Karpas-422 (cell line): Measurements from ENCODE around the gene NALCN. TPM values are rescaled to one million over a fixed set of nuclear protein-coding genes. Genes with fewer than 3 reads are reported as not detected.

Experiments
- DNase-seq: peaks from one replicate; pipeline ENCODE4 v3.0.0-alpha.2; 2015
- H2AFZ ChIP-seq: fragments of 200-600 bp; sonication (generic); 2 replicates; pipeline ENCODE4 v1.6.1; 2014; ENCODE audit warnings: antibody characterized with exemption, low read length, mixed read lengths
- H3K27ac ChIP-seq: fragments of 200-600 bp; sonication (generic); 2 replicates; pipeline ENCODE4 v1.5.1; 2014; ENCODE audit warnings: mild to moderate bottlenecking, low read length, moderate library complexity
- H3K27me3 ChIP-seq: fragments of 200-600 bp; sonication (generic); 2 replicates; pipeline ENCODE4 v1.6.1; 2014; ENCODE audit warnings: low read length, mixed read lengths
- H3K36me3 ChIP-seq: fragments of 200-600 bp; sonication (generic); 2 replicates; pipeline ENCODE4 v1.6.1; 2014; ENCODE audit warnings: low read length, mixed read lengths; ENCODE audit not compliant: insufficient read depth
- H3K4me1 ChIP-seq: fragments of 200-600 bp; sonication (generic); 2 replicates; pipeline ENCODE4 v1.6.1; 2014; ENCODE audit warnings: mild to moderate bottlenecking, low read length, mixed read lengths
- H3K4me2 ChIP-seq: fragments of 200-600 bp; sonication (generic); 2 replicates; pipeline ENCODE4 v1.6.1; 2014; ENCODE audit warnings: low read length, low read depth, mild to moderate bottlenecking; ENCODE audit not compliant: poor library complexity, severe bottlenecking
- H3K4me3 ChIP-seq: fragments of 200-600 bp; sonication (generic); 2 replicates; pipeline ENCODE4 v1.5.1; 2014; ENCODE audit warnings: mild to moderate bottlenecking, antibody characterized with exemption, low read length, mixed read lengths
- H3K79me2 ChIP-seq: fragments of 200-600 bp; sonication (generic); 2 replicates; pipeline ENCODE4 v1.6.1; 2014; ENCODE audit warnings: mild to moderate bottlenecking, low read length, mixed read lengths
- H3K9ac ChIP-seq: fragments of 200-600 bp; sonication (generic); 2 replicates; pipeline ENCODE4 v1.6.0; 2014; ENCODE audit warnings: low read length
- H3K9me2 ChIP-seq: fragments of 200-600 bp; sonication (generic), shearing (Covaris generic); replicated peaks from 2 replicates; pipeline ENCODE4 v1.6.0; 2014; ENCODE audit warnings: mild to moderate bottlenecking, low read length, moderate library complexity; ENCODE audit not compliant: insufficient read depth
- H3K9me3 ChIP-seq: fragments of 300-700, 200-600 bp; sonication (generic); 2 replicates; pipeline ENCODE4 v1.6.1; 2014; ENCODE audit warnings: low read length, mixed read lengths
- H4K20me1 ChIP-seq: fragments of 200-600 bp; sonication (generic); 2 replicates; pipeline ENCODE4 v1.6.1; 2014; ENCODE audit warnings: mild to moderate bottlenecking, antibody characterized with exemption, low read length, low read depth; ENCODE audit not compliant: insufficient read depth
- total RNA-seq: library from RNA; depleted of rRNA; stranded (reverse); fragments of >200 nt; shearing (Covaris generic); gene quantifications from 2 replicates; pipeline ENCODE4 v1.2.3, GENCODE V29; 2014; ENCODE audit warnings: low replicate concordance

The NALCN gene
- total RNA-seq, 1 experiment from 2014 or later = 0.04 TPM

GRCh38 chr13:101155920-101156319, 260.4 kb downstream of the NALCN start:
- H3K27ac ChIP-seq = no peak overlapping the region
- no peak overlapping the region for H3K4me3 ChIP-seq
- no peaks in the 10 kb centered on the region for H3K9me3 ChIP-seq
- no peaks in the 10 kb centered on the region for H3K9me2 ChIP-seq
- no peak overlapping the region for H3K4me2 ChIP-seq
- peaks cover 54% of the 10 kb centered on the region for H3K4me1 ChIP-seq
- no peak overlapping the region for H2AFZ ChIP-seq
- no peaks in the 10 kb centered on the region for H4K20me1 ChIP-seq
- no peaks in the 10 kb centered on the region for H3K79me2 ChIP-seq
- no peak overlapping the region for H3K9ac ChIP-seq
- peak; percentile 59 for DNase-seq
- no peaks in the 10 kb centered on the region for H3K27me3 ChIP-seq
- no peaks in the 10 kb centered on the region for H3K36me3 ChIP-seq

GRCh38 chr13:101152184-101152583, 264.1 kb downstream of the NALCN start:
- peak overlapping the region; percentile 55 for H3K4me3 ChIP-seq
- peak overlapping the region; percentile 100 for H3K27ac ChIP-seq
- no peaks in the 10 kb centered on the region for H3K27me3 ChIP-seq
- H3K36me3 ChIP-seq = no peaks in the 10 kb centered on the region
- H3K4me2 ChIP-seq = peak overlapping the region; percentile 77
- H3K9me3 ChIP-seq = no peaks in the 10 kb centered on the region
- peak overlapping the region; percentile 68 for H3K9ac ChIP-seq
- H2AFZ ChIP-seq = 0 out of 2 replicates have a peak overlapping the region, but pooled peaks have one; percentile 63
- DNase-seq = peak; percentile 62
- no peaks in the 10 kb centered on the region for H3K9me2 ChIP-seq
- peaks cover 63% of the 10 kb centered on the region for H3K4me1 ChIP-seq
- no peaks in the 10 kb centered on the region for H3K79me2 ChIP-seq
- no peaks in the 10 kb centered on the region for H4K20me1 ChIP-seq

- Histone ChIP-seq H4K20me1 (no peaks in the 10 kb centered on the region), H3K36me3 (no peaks in the 10 kb centered on the region), H3K9me3 (no peaks in the 10 kb centered on the region), H3K4me1 (peaks cover 68% of the 10 kb centered on the region), H3K27me3 (no peaks in the 10 kb centered on the region), H3K79me2 (no peaks in the 10 kb centered on the region), H3K9ac (peak overlapping the region; percentile 58), H3K4me3 (peak overlapping the region; percentile 55), H3K9me2 (no peaks in the 10 kb centered on the region), H2AFZ (peak overlapping the region; percentile 63; the same call in 1 of the 2 replicates), H3K27ac (peak overlapping the region; percentile 100), H3K4me2 (peak overlapping the region; percentile 77)
- peak; percentile 94 for DNase-seq
These were observed 265.3 kb downstream of the NALCN start for GRCh38 chr13:101150998-101151397.

DNA sequence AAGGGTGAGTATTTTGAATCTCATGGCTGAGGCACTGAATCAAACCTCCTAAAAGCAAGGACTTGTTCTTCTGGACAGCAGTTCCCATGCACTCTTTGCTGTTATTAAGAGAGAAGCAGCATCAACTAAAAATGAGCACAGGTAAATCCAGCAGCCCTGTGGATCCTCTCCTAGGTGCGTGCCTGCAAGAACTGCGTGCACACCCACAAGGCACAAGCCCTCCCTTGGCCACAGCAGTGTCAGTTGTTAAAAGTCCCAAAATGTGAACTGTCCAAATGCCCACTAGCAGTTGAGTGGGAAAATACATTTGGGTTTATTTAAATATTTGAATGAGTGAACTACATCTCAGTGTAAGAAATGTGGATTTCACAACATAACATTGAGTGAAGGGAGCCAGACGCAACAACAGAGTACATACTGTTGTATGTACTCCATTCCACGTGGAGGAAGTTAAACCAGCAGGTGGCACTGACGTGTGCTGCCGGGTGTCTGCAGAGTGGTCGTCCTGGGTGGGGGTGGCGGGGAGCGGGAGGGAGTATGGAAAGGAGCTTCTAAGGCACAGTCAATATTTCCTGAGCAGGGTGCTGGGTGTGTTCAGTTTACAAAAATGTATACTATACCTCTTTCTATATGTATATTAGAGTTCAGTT, 266.4 kb downstream of the NALCN start:
- Histone ChIP-seq H3K4me2 (peak overlapping the region; percentile 77), H2AFZ (peak overlapping the region; percentile 86), H3K4me1 (peaks cover 60% of the 10 kb centered on the region), H3K27ac (peak overlapping the region; percentile 100), H3K36me3 (no peaks in the 10 kb centered on the region), H3K27me3 (no peaks in the 10 kb centered on the region), H3K9ac (peak overlapping the region; percentile 58), H3K9me3 (no peaks in the 10 kb centered on the region), H3K79me2 (no peaks in the 10 kb centered on the region), H4K20me1 (no peaks in the 10 kb centered on the region), H3K9me2 (no peaks in the 10 kb centered on the region), H3K4me3 (peak overlapping the region; percentile 44)
- DNase-seq = peak; percentile 84

DNA sequence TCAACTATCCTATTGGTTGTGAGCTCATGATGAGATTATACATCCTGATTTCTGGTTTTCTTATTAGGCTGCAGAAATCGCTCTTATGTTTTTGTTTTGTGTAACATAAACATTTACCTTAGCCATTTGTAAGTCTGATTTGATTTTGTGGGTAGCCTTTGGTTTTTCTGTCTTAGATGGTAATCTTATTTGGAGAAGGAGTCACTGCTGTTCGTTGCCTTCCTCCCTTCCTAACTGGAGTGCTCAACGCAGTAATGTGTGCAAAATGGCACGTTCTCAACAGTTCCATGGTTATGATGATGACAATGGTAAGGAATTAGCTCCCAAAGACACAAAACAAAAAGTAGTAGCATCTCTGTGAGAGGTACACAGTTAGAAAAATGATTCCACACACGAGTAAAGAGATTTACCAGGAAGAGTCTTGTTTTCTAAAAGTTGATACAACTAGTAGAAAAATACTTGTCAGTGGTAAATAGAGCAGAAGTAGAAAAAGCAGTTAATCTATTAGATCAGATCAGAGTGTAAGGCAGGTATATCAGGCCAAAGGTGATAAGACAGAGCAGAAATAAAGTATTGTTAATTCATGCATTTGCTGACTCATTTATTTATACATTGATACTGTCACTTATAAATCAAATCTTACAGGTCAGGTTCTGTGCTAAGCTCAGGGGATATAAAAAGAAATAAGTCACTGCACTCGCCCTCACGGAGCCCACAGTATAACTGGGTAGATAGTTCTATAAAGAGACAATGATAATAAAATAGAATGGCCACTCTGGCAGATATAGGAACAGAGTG, 270.0 kb downstream of the NALCN start:
- H3K9me3 ChIP-seq = no peaks in the 10 kb centered on the region
- no peaks in the 10 kb centered on the region for H3K79me2 ChIP-seq
- H4K20me1 ChIP-seq = no peaks in the 10 kb centered on the region
- peaks cover 24% of the 10 kb centered on the region for H3K4me1 ChIP-seq
- no peak overlapping the region for H3K9ac ChIP-seq
- no peak overlapping the region for H3K4me2 ChIP-seq
- peak overlapping the region; percentile 83; the same call in 1 of the 2 replicates for H2AFZ ChIP-seq
- H3K27me3 ChIP-seq = no peaks in the 10 kb centered on the region
- no peaks in the 10 kb centered on the region for H3K36me3 ChIP-seq
- H3K4me3 ChIP-seq = no peak overlapping the region
- no peaks in the 10 kb centered on the region for H3K9me2 ChIP-seq
- no peak for DNase-seq
- no peak overlapping the region for H3K27ac ChIP-seq

DNA sequence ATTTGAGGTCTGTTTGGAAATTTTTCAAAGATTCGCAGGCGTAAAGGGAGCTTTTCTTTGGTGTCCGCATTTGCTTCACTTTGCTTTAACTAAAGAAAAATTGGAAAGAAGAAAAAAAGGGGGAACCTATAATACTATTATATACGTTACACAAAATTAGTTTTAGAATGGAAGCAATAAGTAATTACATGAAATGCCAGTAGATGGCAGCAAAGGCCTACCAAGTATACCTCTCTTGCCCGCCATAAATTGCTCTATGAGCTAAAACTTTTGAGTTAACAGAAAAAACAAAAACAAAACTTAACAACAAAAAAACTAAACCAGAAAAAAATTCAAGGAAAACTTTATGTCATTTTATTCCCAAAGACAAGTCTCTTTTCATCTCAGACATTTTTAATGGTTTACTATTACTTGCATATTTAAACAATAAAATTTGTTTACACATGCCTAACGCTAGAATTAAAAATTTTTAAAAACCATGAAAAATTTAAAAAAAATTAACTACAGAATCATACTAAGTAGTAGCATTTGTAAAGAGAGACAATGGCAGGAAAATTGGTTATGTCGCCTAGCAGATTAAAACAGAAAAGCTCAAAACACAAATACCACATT, 271.4 kb downstream of the NALCN start:
- no peaks in the 10 kb centered on the region for H3K36me3 ChIP-seq
- peak overlapping the region; percentile 24; the same call in 1 of the 2 replicates for H2AFZ ChIP-seq
- H3K9me2 ChIP-seq = no peaks in the 10 kb centered on the region
- no peaks in the 10 kb centered on the region for H3K9me3 ChIP-seq
- peaks cover 11% of the 10 kb centered on the region for H3K4me1 ChIP-seq
- H3K79me2 ChIP-seq = no peaks in the 10 kb centered on the region
- peak; percentile 89 for DNase-seq
- no peak overlapping the region for H3K4me3 ChIP-seq
- H3K27me3 ChIP-seq = no peaks in the 10 kb centered on the region
- no peak overlapping the region for H3K4me2 ChIP-seq
- no peak overlapping the region for H3K9ac ChIP-seq
- H3K27ac ChIP-seq = no peak overlapping the region
- no peaks in the 10 kb centered on the region for H4K20me1 ChIP-seq

DNA sequence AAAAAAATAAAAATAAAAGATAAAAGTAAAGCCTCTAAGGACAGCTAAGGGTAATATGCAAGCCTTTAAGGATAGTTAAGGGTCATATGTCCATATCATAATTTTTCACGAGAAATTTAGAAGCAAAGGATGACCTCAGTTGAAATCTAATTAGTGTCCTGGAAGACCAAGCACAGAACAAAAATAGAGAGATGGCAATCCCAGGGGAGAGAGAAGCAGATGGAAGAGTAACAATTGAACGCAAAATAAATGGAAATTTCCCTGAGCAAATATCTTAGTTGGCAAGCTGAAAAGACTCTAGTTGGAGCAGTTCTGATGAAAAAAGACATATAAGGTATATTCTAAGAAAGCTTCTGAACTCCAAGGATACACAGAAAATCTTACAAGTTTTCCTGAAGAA, 275.4 kb downstream of the NALCN start:
- no peak overlapping the region for H3K4me2 ChIP-seq
- H3K4me3 ChIP-seq = no peak overlapping the region
- no peaks in the 10 kb centered on the region for H3K79me2 ChIP-seq
- H3K9ac ChIP-seq = no peak overlapping the region
- no peak for DNase-seq
- H4K20me1 ChIP-seq = no peaks in the 10 kb centered on the region
- H3K36me3 ChIP-seq = no peaks in the 10 kb centered on the region
- H3K27ac ChIP-seq = no peak overlapping the region
- H3K4me1 ChIP-seq = peaks cover 4% of the 10 kb centered on the region
- no peaks in the 10 kb centered on the region for H3K9me3 ChIP-seq
- H3K27me3 ChIP-seq = no peaks in the 10 kb centered on the region
- H3K9me2 ChIP-seq = no peaks in the 10 kb centered on the region
- no peak overlapping the region for H2AFZ ChIP-seq
